SU-DHL-6 (cell line): ENCODE data around the gene ZNF367.

ENCODE experiments used
- H2AFZ ChIP-seq: fragments of 200-600 bp; sonication (generic); 2 replicates; pipeline ENCODE4 v1.6.1; 2014; ENCODE audit warnings: low read depth, mild to moderate bottlenecking, moderate library complexity, mixed read lengths, antibody characterized with exemption, low read length; ENCODE audit not compliant: severe bottlenecking
- H3F3A ChIP-seq: fragments of 200-600 bp; shearing (Covaris generic); 2 replicates; pipeline ENCODE4 v1.6.0; 2016; ENCODE audit warnings: antibody characterized with exemption, mild to moderate bottlenecking; ENCODE audit not compliant: insufficient read depth
- H3K27ac ChIP-seq: fragments of 200-600 bp; sonication (generic); 2 replicates; pipeline ENCODE4 v1.5.1; 2016; ENCODE audit warnings: low read depth, mild to moderate bottlenecking, low read length, moderate library complexity, mixed read lengths
- H3K27me3 ChIP-seq: fragments of 200-600 bp; sonication (generic), shearing (Covaris generic); 2 replicates; pipeline ENCODE4 v1.6.0; 2014; ENCODE audit warnings: mild to moderate bottlenecking, low read length
- H3K36me3 ChIP-seq: fragments of 200-600 bp; sonication (generic); 2 replicates; pipeline ENCODE4 v1.6.1; 2014; ENCODE audit warnings: mild to moderate bottlenecking, low read length, mixed read lengths
- H3K4me2 ChIP-seq: fragments of 300-600, 200-600 bp; shearing (Covaris generic), sonication (generic); 2 replicates; pipeline ENCODE4 v1.6.0; 2014; ENCODE audit warnings: low read length, low read depth, mild to moderate bottlenecking; ENCODE audit not compliant: poor library complexity, severe bottlenecking
- H3K4me3 ChIP-seq: fragments of 200-600 bp; sonication (generic); 2 replicates; pipeline ENCODE4 v1.5.1; 2014; ENCODE audit warnings: antibody characterized with exemption, low read length, mild to moderate bottlenecking, mixed read lengths; ENCODE audit not compliant: insufficient read depth, poor library complexity, severe bottlenecking
- H3K79me2 ChIP-seq: fragments of 200-600 bp; sonication (generic); 2 replicates; pipeline ENCODE4 v1.6.1; 2014; ENCODE audit warnings: mild to moderate bottlenecking, low read length, moderate library complexity; ENCODE audit not compliant: insufficient read depth
- H3K9ac ChIP-seq: fragments of 200-600 bp; sonication (generic); 2 replicates; pipeline ENCODE4 v1.7.0; 2014; ENCODE audit warnings: mild to moderate bottlenecking, low read length
- H3K9me2 ChIP-seq: fragments of 200-600 bp; sonication (generic); replicated peaks from 2 replicates; pipeline ENCODE4 v1.6.1; 2014; ENCODE audit warnings: low read length; ENCODE audit not compliant: insufficient read depth
- H3K9me3 ChIP-seq: fragments of 200-600 bp; sonication (generic); 2 replicates; pipeline ENCODE4 v1.6.1; 2014; ENCODE audit warnings: low read length, mixed read lengths; ENCODE audit not compliant: insufficient read depth
- H4K20me1 ChIP-seq: fragments of 200-600 bp; sonication (generic); 2 replicates; pipeline ENCODE4 v1.6.1; 2014; ENCODE audit warnings: low read depth, mild to moderate bottlenecking, antibody characterized with exemption, low read length, moderate library complexity, mixed read lengths
- EZH2phosphoT487 ChIP-seq: fragments of 200-600 bp; sonication (generic), shearing (Covaris generic); conservative IDR thresholded peaks from 2 replicates; pipeline ENCODE4 v1.6.1; 2018; ENCODE audit warnings: mild to moderate bottlenecking, antibody characterized with exemption, low read length, moderate library complexity, mixed read lengths
- TF ChIP-seq, protein P1 (sequence below): fragments of 200-600 bp; sonication (generic); IDR thresholded peaks from one replicate; pipeline ENCODE4 v1.5.1; 2017; ENCODE audit warnings: antibody characterized with exemption, mild to moderate bottlenecking, low read length, moderate library complexity; ENCODE audit not compliant: insufficient read depth, poor library complexity, severe bottlenecking

ZNF367 gene

DNA sequence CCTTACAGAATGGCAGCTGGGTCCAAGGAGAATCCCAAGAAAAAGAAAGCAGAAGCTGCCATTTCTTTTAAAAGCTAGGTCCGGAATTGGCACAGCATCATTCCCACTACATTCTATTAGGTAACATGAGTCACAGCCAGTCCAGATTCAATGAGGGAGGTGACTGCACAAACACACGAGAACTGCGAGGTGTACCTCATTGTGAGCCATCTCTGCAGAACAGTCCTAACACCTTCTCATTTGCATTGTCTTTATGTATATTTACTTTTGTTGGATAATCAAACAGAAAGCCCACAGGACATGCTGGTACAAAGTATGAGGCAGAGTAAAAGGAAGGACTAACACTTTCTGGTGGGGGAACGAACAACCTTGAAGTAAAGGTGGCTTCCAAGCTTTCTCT is 17.2 kb upstream of the ZNF367 start:
- no peaks in the 10 kb centered on the region for H4K20me1 ChIP-seq
- H2AFZ ChIP-seq: no peak overlapping the region
- no peaks in the 10 kb centered on the region for H3K79me2 ChIP-seq
- H3K27ac ChIP-seq: no peak overlapping the region
- H3K4me2 ChIP-seq: no peak overlapping the region
- no peak overlapping the region for H3K9ac ChIP-seq
- H3K36me3 ChIP-seq: no peaks in the 10 kb centered on the region
- no peaks in the 10 kb centered on the region for H3K9me3 ChIP-seq
- H3K4me3 ChIP-seq: no peak overlapping the region
- no peaks in the 10 kb centered on the region for H3K9me2 ChIP-seq
- TF ChIP-seq, protein P1, sequence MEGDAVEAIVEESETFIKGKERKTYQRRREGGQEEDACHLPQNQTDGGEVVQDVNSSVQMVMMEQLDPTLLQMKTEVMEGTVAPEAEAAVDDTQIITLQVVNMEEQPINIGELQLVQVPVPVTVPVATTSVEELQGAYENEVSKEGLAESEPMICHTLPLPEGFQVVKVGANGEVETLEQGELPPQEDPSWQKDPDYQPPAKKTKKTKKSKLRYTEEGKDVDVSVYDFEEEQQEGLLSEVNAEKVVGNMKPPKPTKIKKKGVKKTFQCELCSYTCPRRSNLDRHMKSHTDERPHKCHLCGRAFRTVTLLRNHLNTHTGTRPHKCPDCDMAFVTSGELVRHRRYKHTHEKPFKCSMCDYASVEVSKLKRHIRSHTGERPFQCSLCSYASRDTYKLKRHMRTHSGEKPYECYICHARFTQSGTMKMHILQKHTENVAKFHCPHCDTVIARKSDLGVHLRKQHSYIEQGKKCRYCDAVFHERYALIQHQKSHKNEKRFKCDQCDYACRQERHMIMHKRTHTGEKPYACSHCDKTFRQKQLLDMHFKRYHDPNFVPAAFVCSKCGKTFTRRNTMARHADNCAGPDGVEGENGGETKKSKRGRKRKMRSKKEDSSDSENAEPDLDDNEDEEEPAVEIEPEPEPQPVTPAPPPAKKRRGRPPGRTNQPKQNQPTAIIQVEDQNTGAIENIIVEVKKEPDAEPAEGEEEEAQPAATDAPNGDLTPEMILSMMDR: no peak
- TF ChIP-seq EZH2phosphoT487: no peak
- no peaks in the 10 kb centered on the region for H3K27me3 ChIP-seq
- no peaks in the 10 kb centered on the region for H3F3A ChIP-seq

DNA sequence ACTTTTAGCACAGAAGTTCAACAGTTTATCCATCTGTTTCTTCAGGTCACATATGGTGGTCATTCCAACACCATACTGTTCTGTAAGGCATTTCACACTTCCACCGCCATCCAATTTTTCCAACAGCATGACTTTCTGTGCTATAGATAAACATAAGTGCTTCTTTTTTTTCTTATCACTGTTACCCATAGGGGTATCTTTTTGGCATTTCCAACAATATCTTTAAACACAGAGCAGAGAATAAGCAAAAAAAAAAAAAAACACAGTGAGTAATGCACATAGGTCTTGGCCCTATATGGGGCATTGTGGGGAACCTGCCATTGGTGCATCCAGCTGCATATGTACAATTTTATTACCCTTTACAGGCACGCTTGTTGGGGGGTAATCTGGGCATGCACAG is 12.2 kb upstream of the ZNF367 start:
- Histone ChIP-seq H3K27ac (no peak overlapping the region), H3K4me2 (no peak overlapping the region), H3F3A (no peaks in the 10 kb centered on the region), H3K36me3 (no peaks in the 10 kb centered on the region), H3K79me2 (no peaks in the 10 kb centered on the region), H4K20me1 (no peaks in the 10 kb centered on the region), H3K9ac (no peak overlapping the region), H2AFZ (no peak overlapping the region), H3K27me3 (no peaks in the 10 kb centered on the region), H3K9me2 (no peaks in the 10 kb centered on the region), H3K4me3 (no peak overlapping the region), H3K9me3 (no peaks in the 10 kb centered on the region)
- TF ChIP-seq EZH2phosphoT487: no peak
- TF ChIP-seq, protein P1: no peak

DNA sequence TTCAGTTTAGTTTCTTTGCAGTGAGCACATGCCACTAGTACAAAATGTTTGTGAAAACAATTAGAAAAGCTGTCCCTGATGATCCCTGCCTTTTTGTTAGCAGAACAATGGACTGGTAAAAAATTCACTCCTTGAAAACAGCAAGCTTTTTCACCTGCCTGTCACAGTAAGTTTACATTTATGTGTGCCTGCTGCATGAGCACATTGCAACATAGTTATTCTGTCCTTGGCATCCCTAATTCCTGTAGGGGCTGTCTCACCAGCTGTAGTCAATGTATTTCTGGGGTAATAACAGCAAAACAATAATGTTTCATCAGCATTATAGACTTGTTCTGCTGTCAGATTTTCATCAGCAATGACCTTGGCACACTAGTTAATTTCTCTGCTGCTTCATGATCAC is 11.6 kb upstream of the ZNF367 start:
- Histone ChIP-seq H3K9ac (no peak overlapping the region), H2AFZ (no peak overlapping the region), H3K27ac (no peak overlapping the region), H3K4me3 (no peak overlapping the region), H3K27me3 (no peaks in the 10 kb centered on the region), H3K79me2 (no peaks in the 10 kb centered on the region), H3F3A (no peaks in the 10 kb centered on the region), H3K9me3 (no peaks in the 10 kb centered on the region), H3K9me2 (no peaks in the 10 kb centered on the region), H3K4me2 (no peak overlapping the region), H3K36me3 (no peaks in the 10 kb centered on the region), H4K20me1 (no peaks in the 10 kb centered on the region)
- TF ChIP-seq EZH2phosphoT487: no peak
- TF ChIP-seq, protein P1: no peak
